GM18502 (cell line): Measurements from ENCODE around the gene BSN.
A peak's percentile ranks its signal among the peaks of the same experiment; 100 is the strongest.
"Not testable (repeated sequence)": the region's sequence is repeated elsewhere in the genome, so short reads cannot be mapped to it uniquely, and the experiment has no call there.

Experiments used
- ATAC-seq: cut with Tn5 transposase; IDR thresholded peaks from one replicate; pipeline ENCODE4 v1.9.1; 2021; ENCODE audit warnings: mild to moderate bottlenecking; ENCODE audit not compliant: unreplicated experiment, poor library complexity

The BSN gene

GRCh38 chr3:49534581-49535441, 19.5 kb upstream of the BSN start:
- ATAC-seq = no peak

- ATAC-seq = no peak
Observed at GRCh38 chr3:49535971-49536874, 18.1 kb upstream of the BSN start.

GRCh38 chr3:49536875-49537533, 17.3 kb upstream of the BSN start:
- ATAC-seq = no peak

GRCh38 chr3:49539659-49540560, 14.4 kb upstream of the BSN start:
- peak; percentile 88 for ATAC-seq

GRCh38 chr3:49552087-49552486, 2.2 kb upstream of the BSN start:
- no peak for ATAC-seq

- no peak for ATAC-seq
Observed at GRCh38 chr3:49553324-49553691, 969 bp upstream of the BSN start.

- peak; percentile 64 for ATAC-seq
Observed at GRCh38 chr3:49554633-49555265, 472 bp downstream of the BSN start.

GRCh38 chr3:49556500-49557275, 2.4 kb downstream of the BSN start:
- no peak for ATAC-seq

GRCh38 chr3:49563040-49563578, 8.8 kb downstream of the BSN start:
- no peak for ATAC-seq

GRCh38 chr3:49563766-49564165, 9.5 kb downstream of the BSN start:
- no peak for ATAC-seq

GRCh38 chr3:49566312-49566711, 12.0 kb downstream of the BSN start:
- ATAC-seq = no peak

- ATAC-seq = no peak
Observed at GRCh38 chr3:49567406-49567805, 13.1 kb downstream of the BSN start.

GRCh38 chr3:49568965-49569364, 14.7 kb downstream of the BSN start:
- ATAC-seq = no peak

GRCh38 chr3:49570028-49570654, 15.9 kb downstream of the BSN start:
- no peak for ATAC-seq

- ATAC-seq = no peak
Observed at GRCh38 chr3:49582177-49582576, 27.9 kb downstream of the BSN start.

GRCh38 chr3:49585261-49585755, 31.0 kb downstream of the BSN start:
- not testable (repeated sequence) for ATAC-seq

GRCh38 chr3:49591615-49592014, 37.3 kb downstream of the BSN start:
- no peak for ATAC-seq

- ATAC-seq = no peak
Observed at GRCh38 chr3:49593041-49593440, 38.8 kb downstream of the BSN start.
